Right ventricle myocardium superior (tissue), 1 donor: ENCODE measurements around the gene TRIM31. TPM values are rescaled to one million over a fixed set of nuclear protein-coding genes. Genes with fewer than 3 reads are reported as not detected.
A peak's percentile ranks its signal among the peaks of the same experiment; 100 is the strongest.

Experiments
- ATAC-seq: fragments of 200-7000 bp; cut with Tn5 transposase; one replicate; pipeline ENCODE4 v1.9.1; 2020; ENCODE audit warnings: mild to moderate bottlenecking; ENCODE audit not compliant: poor library complexity
- DNase-seq: peaks from one replicate; pipeline ENCODE4 v3.0.0-alpha.2; 2020
- intact Hi-C: fragments of 100-400 bp; cut with DNase I; formaldehyde crosslinking; loops from one replicate; pipeline ENCODE4 v1.11.2; 2022
- total RNA-seq: library from RNA; stranded (reverse); fragmentation: NEBNext Ultra II Directional; extraction: Animal tissue kit (Norgen Biotek cat#: 25700); gene quantifications from one replicate; pipeline ENCODE4 v1.2.1, GENCODE V29; 2021
- donor health status: DM: no; HTN: yes; CAD: no; lungs with severe emphysema.

TRIM31 gene
- total RNA-seq, 1 donor from 2014 or later, result not detected

GRCh38 chr6:30097902-30098768 lies 14.8 kb downstream of the TRIM31 start:
- intact Hi-C loops, result no loop called here
- no peak for ATAC-seq
- no peak for DNase-seq

GRCh38 chr6:30096829-30097228 lies 16.1 kb downstream of the TRIM31 start:
- no peak for ATAC-seq
- DNase-seq, result no peak
- intact Hi-C loops, result no loop called here

- no peak for ATAC-seq
- no peak for DNase-seq
- intact Hi-C loops, result no loop called here
Observed at GRCh38 chr6:30093951-30094661, 18.8 kb downstream of the TRIM31 start.

- intact Hi-C loops, result no loop called here
- DNase-seq, result no peak
- no peak for ATAC-seq
Observed at GRCh38 chr6:30092852-30093543, 19.9 kb downstream of the TRIM31 start.

- DNase-seq (no peak), ATAC-seq (peak; percentile 38)
- intact Hi-C loops, result no loop called here
Observed at GRCh38 chr6:30091577-30092381, 21.1 kb downstream of the TRIM31 start.

- intact Hi-C loops, result no loop called here
- ATAC-seq (no peak), DNase-seq (no peak)
Observed at GRCh38 chr6:30087876-30088275, 25.0 kb downstream of the TRIM31 start.

GRCh38 chr6:30077218-30077617 lies 35.7 kb downstream of the TRIM31 start:
- ATAC-seq (no peak), DNase-seq (no peak)
- intact Hi-C loops, result no loop called here

- intact Hi-C loops, result no loop called here
- DNase-seq, result no peak
- no peak for ATAC-seq
Observed at GRCh38 chr6:30075790-30076732, 36.8 kb downstream of the TRIM31 start.

- DNase-seq (no peak), ATAC-seq (no peak)
- intact Hi-C loops, result no loop called here
Observed at GRCh38 chr6:30075094-30075789, 37.6 kb downstream of the TRIM31 start, which contains the start of gene RNF39. RNF39 (minus strand) TSS chr6:30075769; CDS start chr6:30075585, 184 bp downstream.

- ATAC-seq, result no peak
- no peak for DNase-seq
- intact Hi-C loops, result no loop called here
Observed at GRCh38 chr6:30074331-30075093, 38.4 kb downstream of the TRIM31 start.

GRCh38 chr6:30073489-30074235 lies 39.2 kb downstream of the TRIM31 start:
- DNase-seq, result no peak
- ATAC-seq, result no peak
- intact Hi-C loops, result no loop called here

GRCh38 chr6:30071858-30072257 lies 41.0 kb downstream of the TRIM31 start:
- intact Hi-C loops, result no loop called here
- DNase-seq, result no peak
- ATAC-seq, result no peak

- intact Hi-C loops, result no loop called here
- DNase-seq (peak; percentile 48), ATAC-seq (no peak)
Observed at GRCh38 chr6:30071081-30071818, 41.6 kb downstream of the TRIM31 start.

GRCh38 chr6:30067460-30068139 lies 45.3 kb downstream of the TRIM31 start:
- intact Hi-C loops, result no loop called here
- DNase-seq, result no peak
- ATAC-seq, result no peak
